ENCODE results near the gene TOMM7.

TOMM7 gene

GRCh38 chr7:22765609-22766008, 57.0 kb downstream of the TOMM7 start:
- H3K27ac ChIP-seq: no peak overlapping the region

More at GRCh38 chr7:22765609-22766008, 57.0 kb downstream of the TOMM7 start:
- no peak for TF ChIP-seq CTCF (conservative IDR thresholded peaks at IDR 0.05)
- TF ChIP-seq ZFX (IDR thresholded peaks at IDR 0.05): no peak
